H9 (cell line): ENCODE results near the gene RNF141. TPM values are rescaled to one million over a fixed set of nuclear protein-coding genes. Genes with fewer than 3 reads are reported as not detected.

ENCODE experiments used
- DNase-seq: peaks from one replicate; pipeline ENCODE4 v3.0.0-alpha.2; 2017
- H2AFZ ChIP-seq: one replicate; pipeline ENCODE4 v1.6.1; 2013; ENCODE audit warnings: mild to moderate bottlenecking, low read length, control low read depth, moderate library complexity
- H2AK5ac ChIP-seq: 2 replicates; pipeline ENCODE4 v1.6.1; 2013; ENCODE audit warnings: low read length, control low read depth, mixed read lengths; ENCODE audit not compliant: insufficient read length
- H2BK120ac ChIP-seq: one replicate; pipeline ENCODE4 v1.6.1; 2013; ENCODE audit warnings: low read depth, mild to moderate bottlenecking, low read length, control low read depth, inconsistent platforms; ENCODE audit not compliant: poor library complexity, severe bottlenecking
- H2BK12ac ChIP-seq: 2 replicates; pipeline ENCODE4 v1.6.1; 2013; ENCODE audit warnings: low read length, control low read depth, mixed read lengths, low read depth; ENCODE audit not compliant: insufficient read length
- H2BK15ac ChIP-seq: 2 replicates; pipeline ENCODE4 v1.6.1; 2013; ENCODE audit warnings: low read depth, low read length, control low read depth
- H2BK20ac ChIP-seq: one replicate; pipeline ENCODE4 v1.6.1; 2013; ENCODE audit warnings: low read depth, mild to moderate bottlenecking, low read length, control low read depth, inconsistent platforms; ENCODE audit not compliant: poor library complexity, severe bottlenecking
- H2BK5ac ChIP-seq: 2 replicates; pipeline ENCODE4 v1.6.1; 2013; ENCODE audit warnings: low read length, control low read depth, mixed read lengths; ENCODE audit not compliant: insufficient read length
- H3K14ac ChIP-seq: 2 replicates; pipeline ENCODE4 v1.6.1; 2013; ENCODE audit warnings: low read length, control low read depth; ENCODE audit not compliant: insufficient read depth
- H3K18ac ChIP-seq: 2 replicates; pipeline ENCODE4 v1.6.1; 2013; ENCODE audit warnings: low read depth, mild to moderate bottlenecking, mixed read lengths, low read length, control low read depth; ENCODE audit not compliant: insufficient read length
- H3K23ac ChIP-seq: 2 replicates; pipeline ENCODE4 v1.6.1; 2013; ENCODE audit warnings: low read length, control low read depth, mixed read lengths, low read depth; ENCODE audit not compliant: insufficient read length
- H3K23me2 ChIP-seq: 2 replicates; pipeline ENCODE4 v1.6.1; 2013; ENCODE audit warnings: low read depth, mild to moderate bottlenecking, mixed read lengths, low read length, control low read depth; ENCODE audit not compliant: insufficient read length, poor library complexity, severe bottlenecking
- H3K27ac ChIP-seq: 2 replicates; pipeline ENCODE4 v1.5.1; 2013; ENCODE audit warnings: low read length, control low read depth, mixed read lengths, low read depth; ENCODE audit not compliant: insufficient read length
- H3K27me3 ChIP-seq: 2 replicates; pipeline ENCODE4 v1.6.1; 2013; ENCODE audit warnings: low read length, control low read depth, inconsistent platforms; ENCODE audit not compliant: insufficient read depth
- H3K4ac ChIP-seq: 2 replicates; pipeline ENCODE4 v1.6.1; 2013; ENCODE audit warnings: low read depth, mild to moderate bottlenecking, control low read depth, inconsistent platforms, low read length, moderate library complexity
- H3K4me1 ChIP-seq: 2 replicates; pipeline ENCODE4 v1.6.1; 2013; ENCODE audit warnings: low read length, control low read depth, inconsistent platforms; ENCODE audit not compliant: insufficient read depth
- H3K4me2 ChIP-seq: 2 replicates; pipeline ENCODE4 v1.6.1; 2013; ENCODE audit warnings: low read length, control low read depth, mixed read lengths; ENCODE audit not compliant: insufficient read length, insufficient read depth
- H3K56ac ChIP-seq: 2 replicates; pipeline ENCODE4 v1.6.1; 2013; ENCODE audit warnings: low read depth, mild to moderate bottlenecking, mixed read lengths, low read length, control low read depth; ENCODE audit not compliant: insufficient read length
- H3K79me1 ChIP-seq: 2 replicates; pipeline ENCODE4 v1.6.1; 2013; ENCODE audit warnings: low read depth, mild to moderate bottlenecking, moderate library complexity, low read length, control low read depth, inconsistent platforms; ENCODE audit not compliant: insufficient read depth, poor library complexity, severe bottlenecking
- H3K79me2 ChIP-seq: 2 replicates; pipeline ENCODE4 v1.6.1; 2013; ENCODE audit warnings: low read length, control low read depth, inconsistent platforms; ENCODE audit not compliant: insufficient read depth
- H3K9ac ChIP-seq: 2 replicates; pipeline ENCODE4 v1.6.1; 2013; ENCODE audit warnings: low read length, control low read depth, mixed read lengths; ENCODE audit not compliant: insufficient read length; ENCODE audit errors: extremely low read depth
- H3K9me3 ChIP-seq: one replicate; pipeline ENCODE4 v1.6.1; 2013; ENCODE audit warnings: low read depth, low read length, inconsistent platforms; ENCODE audit not compliant: control insufficient read depth
- H3T11ph ChIP-seq: one replicate; pipeline ENCODE4 v1.6.1; 2013; ENCODE audit warnings: mild to moderate bottlenecking, low read length, control low read depth, inconsistent platforms
- H4K20me1 ChIP-seq: one replicate; pipeline ENCODE4 v1.6.1; 2013; ENCODE audit not compliant: control insufficient read depth, insufficient read length, insufficient read depth
- H4K5ac ChIP-seq: 2 replicates; pipeline ENCODE4 v1.6.1; 2013; ENCODE audit warnings: low read depth, mild to moderate bottlenecking, mixed read lengths, low read length, control low read depth; ENCODE audit not compliant: insufficient read length
- H4K8ac ChIP-seq: replicated peaks from 2 replicates; pipeline ENCODE4 v1.6.1; 2013; ENCODE audit warnings: low read length, control low read depth, mixed read lengths, low read depth; ENCODE audit not compliant: insufficient read length
- H4K91ac ChIP-seq: 2 replicates; pipeline ENCODE4 v1.6.1; 2013; ENCODE audit warnings: low read depth, mild to moderate bottlenecking, moderate library complexity, mixed read lengths, low read length, control low read depth; ENCODE audit not compliant: insufficient read length
- H3K27ac Mint-ChIP-seq, 3 experiments: 2 replicates in 2 of 3; 3 replicates in 1 of 3; pipeline ENCODE4 v1.8.0; 2020 to 2021; ENCODE audit warnings: mixed read lengths in 3 of 3, mild to moderate bottlenecking in 1 of 3, moderate library complexity in 1 of 3
- H3K27me3 Mint-ChIP-seq: 2 replicates; pipeline ENCODE4 v1.8.0; 2021; ENCODE audit warnings: low read depth, mild to moderate bottlenecking, moderate library complexity, mixed read lengths
- H3K36me3 Mint-ChIP-seq, 3 experiments: 2 replicates in 2 of 3; 3 replicates in 1 of 3; pipeline ENCODE4 v1.8.0; 2020 to 2021; ENCODE audit warnings: low read depth in 3 of 3, mixed read lengths in 3 of 3; ENCODE audit not compliant: insufficient read depth in 1 of 3
- H3K4me1 Mint-ChIP-seq, 2 experiments: 2 replicates each; pipeline ENCODE4 v1.8.0; 2020; ENCODE audit warnings: mixed read lengths in 2 of 2
- H3K4me3 Mint-ChIP-seq, 2 experiments: 2 replicates in 1 of 2; 3 replicates in 1 of 2; pipeline ENCODE4 v1.8.0; 2020 to 2021; ENCODE audit warnings: mild to moderate bottlenecking in 2 of 2, mixed read lengths in 2 of 2, moderate library complexity in 1 of 2
- H3K9me3 Mint-ChIP-seq, 2 experiments: 2 replicates in 1 of 2; 3 replicates in 1 of 2; pipeline ENCODE4 v1.8.0; 2020; ENCODE audit warnings: mild to moderate bottlenecking in 2 of 2, mixed read lengths in 2 of 2, moderate library complexity in 1 of 2
- total RNA-seq: library from RNA; stranded (reverse); gene quantifications from 2 replicates; pipeline ENCODE4 v1.2.1, GENCODE V29; 2021
- TF ChIP-seq, protein P1 (sequence below): fragments of 200-600 bp; sonication (generic); conservative IDR thresholded peaks from 3 replicates; pipeline ENCODE4 v1.8.0; 2021; ENCODE audit warnings: antibody characterized with exemption, mild to moderate bottlenecking

The RNF141 gene
- total RNA-seq, 1 experiment from 2014 or later, result 24.7 TPM

DNA sequence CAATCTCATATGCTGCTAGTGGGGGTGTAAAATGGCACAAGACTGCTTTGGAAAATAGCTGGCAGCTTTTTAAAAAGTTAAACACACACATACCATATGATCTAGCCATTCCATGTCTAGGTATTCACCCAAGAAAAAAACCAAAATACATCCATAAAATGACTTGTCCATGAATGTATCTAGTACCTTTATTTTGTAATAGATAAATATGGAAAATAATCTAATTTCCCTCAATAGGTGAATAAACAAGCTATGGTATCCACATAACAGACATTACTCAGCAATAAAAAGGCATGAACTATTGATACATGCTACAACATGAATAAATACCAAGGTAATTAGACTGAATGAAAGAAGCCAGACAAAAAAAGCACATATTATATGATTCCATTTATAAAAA is 22.9 kb downstream of the RNF141 start:
- no peak overlapping the region for H4K8ac ChIP-seq
- no peak overlapping the region for H2BK5ac ChIP-seq
- H3K9me3 Mint-ChIP-seq, result no peaks in the 10 kb centered on the region
- no peaks in the 10 kb centered on the region for H3K4me1 ChIP-seq
- no peaks in the 10 kb centered on the region for H4K20me1 ChIP-seq
- H3K9me3 ChIP-seq, result no peaks in the 10 kb centered on the region
- no peak overlapping the region for H3K4me2 ChIP-seq
- no peak overlapping the region for H3K14ac ChIP-seq
- H3K23ac ChIP-seq, result no peak overlapping the region
- H3K56ac ChIP-seq, result no peak overlapping the region
- H2BK15ac ChIP-seq, result no peak overlapping the region
- H3T11ph ChIP-seq, result no peak overlapping the region
- H3K23me2 ChIP-seq, result no peaks in the 10 kb centered on the region
- H3K27me3 Mint-ChIP-seq, result no peaks in the 10 kb centered on the region
- H3K9ac ChIP-seq, result no peak overlapping the region
- H3K18ac ChIP-seq, result no peak overlapping the region
- no peak overlapping the region for H2BK20ac ChIP-seq
- H2AK5ac ChIP-seq, result no peak overlapping the region
- TF ChIP-seq, protein P1, sequence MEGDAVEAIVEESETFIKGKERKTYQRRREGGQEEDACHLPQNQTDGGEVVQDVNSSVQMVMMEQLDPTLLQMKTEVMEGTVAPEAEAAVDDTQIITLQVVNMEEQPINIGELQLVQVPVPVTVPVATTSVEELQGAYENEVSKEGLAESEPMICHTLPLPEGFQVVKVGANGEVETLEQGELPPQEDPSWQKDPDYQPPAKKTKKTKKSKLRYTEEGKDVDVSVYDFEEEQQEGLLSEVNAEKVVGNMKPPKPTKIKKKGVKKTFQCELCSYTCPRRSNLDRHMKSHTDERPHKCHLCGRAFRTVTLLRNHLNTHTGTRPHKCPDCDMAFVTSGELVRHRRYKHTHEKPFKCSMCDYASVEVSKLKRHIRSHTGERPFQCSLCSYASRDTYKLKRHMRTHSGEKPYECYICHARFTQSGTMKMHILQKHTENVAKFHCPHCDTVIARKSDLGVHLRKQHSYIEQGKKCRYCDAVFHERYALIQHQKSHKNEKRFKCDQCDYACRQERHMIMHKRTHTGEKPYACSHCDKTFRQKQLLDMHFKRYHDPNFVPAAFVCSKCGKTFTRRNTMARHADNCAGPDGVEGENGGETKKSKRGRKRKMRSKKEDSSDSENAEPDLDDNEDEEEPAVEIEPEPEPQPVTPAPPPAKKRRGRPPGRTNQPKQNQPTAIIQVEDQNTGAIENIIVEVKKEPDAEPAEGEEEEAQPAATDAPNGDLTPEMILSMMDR, result no peak
- no peak overlapping the region for H3K27ac Mint-ChIP-seq
- H3K79me2 ChIP-seq, result no peaks in the 10 kb centered on the region
- no peaks in the 10 kb centered on the region for H3K27me3 ChIP-seq
- no peaks in the 10 kb centered on the region for H3K79me1 ChIP-seq
- H4K91ac ChIP-seq, result no peak overlapping the region
- no peak for DNase-seq
- H2AFZ ChIP-seq, result no peak overlapping the region
- H3K27ac ChIP-seq, result no peak overlapping the region
- peaks cover 0 to 3% (median 0%) of the 10 kb centered on the region in 3 experiments; a peak in 2 of 7 replicates for H3K36me3 Mint-ChIP-seq
- no peak overlapping the region for H4K5ac ChIP-seq
- no peak overlapping the region for H2BK12ac ChIP-seq
- H3K4me3 Mint-ChIP-seq, result no peak overlapping the region
- H3K4ac ChIP-seq, result no peak overlapping the region
- H3K4me1 Mint-ChIP-seq, result 0 out of 4 replicates have a peak, but pooled peaks cover 0 to 2% of the 10 kb centered on the region in 2 experiments
- no peak overlapping the region for H2BK120ac ChIP-seq
